ENCODE data around the gene RCOR2.

The RCOR2 gene

GRCh38 chr11:63907063-63907462, 9.9 kb downstream of the RCOR2 start:
- no peak for DNase-seq

GRCh38 chr11:63906585-63906984, 10.4 kb downstream of the RCOR2 start:
- DNase-seq: peak; percentile 15 to 66 (median 54)

GRCh38 chr11:63906087-63906486, 10.9 kb downstream of the RCOR2 start:
- DNase-seq: no peak

GRCh38 chr11:63905179-63905578, 11.8 kb downstream of the RCOR2 start:
- DNase-seq: no peak

- no peak for DNase-seq
Observed at GRCh38 chr11:63904743-63905142, 12.2 kb downstream of the RCOR2 start.

- DNase-seq: no peak
Observed at GRCh38 chr11:63903884-63904283, 13.1 kb downstream of the RCOR2 start.

GRCh38 chr11:63901660-63902059, 15.3 kb downstream of the RCOR2 start:
- peak in 2 of 6 experiments; percentile 11 to 12 for DNase-seq

GRCh38 chr11:63897459-63898146, 19.4 kb downstream of the RCOR2 start:
- DNase-seq: no peak

- no peak for DNase-seq
Observed at GRCh38 chr11:63896071-63896470, 20.9 kb downstream of the RCOR2 start.

- DNase-seq: no peak
Observed at GRCh38 chr11:63893355-63893754, 23.6 kb downstream of the RCOR2 start.

- no peak for DNase-seq
Observed at GRCh38 chr11:63892228-63892627, 24.7 kb downstream of the RCOR2 start.

GRCh38 chr11:63890368-63890767, 26.6 kb downstream of the RCOR2 start:
- DNase-seq: no peak

GRCh38 chr11:63889344-63889743, 27.6 kb downstream of the RCOR2 start:
- no peak for DNase-seq

- peak; percentile 56 to 83 (median 74) for DNase-seq
Observed at GRCh38 chr11:63888170-63889086, 28.5 kb downstream of the RCOR2 start.

- DNase-seq: no peak
Observed at GRCh38 chr11:63887386-63887999, 29.5 kb downstream of the RCOR2 start.

GRCh38 chr11:63884196-63884932, 32.6 kb downstream of the RCOR2 start:
- no peak for DNase-seq

GRCh38 chr11:63883791-63884190, 33.2 kb downstream of the RCOR2 start:
- no peak for DNase-seq

- DNase-seq: peak; percentile 17 to 53 (median 30)
Observed at GRCh38 chr11:63882555-63883242, 34.3 kb downstream of the RCOR2 start.

GRCh38 chr11:63880403-63880790, 36.6 kb downstream of the RCOR2 start:
- DNase-seq: no peak

- DNase-seq: no peak
Observed at GRCh38 chr11:63879598-63880402, 37.2 kb downstream of the RCOR2 start.

GRCh38 chr11:63877658-63878241, 39.2 kb downstream of the RCOR2 start:
- DNase-seq: no peak

Data from stimulated activated naive CD4-positive, alpha-beta T cell (primary cell).